ENCODE data around the gene GRPEL1.

The GRPEL1 gene

DNA sequence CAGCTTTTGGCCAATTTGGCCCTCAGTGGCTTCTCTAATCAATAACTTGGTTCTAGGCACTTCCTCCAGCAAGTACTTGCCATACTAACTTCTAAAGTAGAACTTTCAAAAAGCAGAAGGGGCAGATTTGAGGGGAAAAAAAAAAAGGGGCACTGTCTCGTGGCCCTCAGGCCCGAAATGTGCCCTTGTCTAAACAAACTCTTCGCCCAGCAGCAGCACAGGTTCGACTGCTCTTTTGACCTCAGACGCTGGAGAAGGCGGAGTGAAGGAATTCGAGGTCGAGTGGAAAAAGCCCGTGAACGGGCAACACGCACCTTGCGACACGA, 775 bp downstream of the GRPEL1 start:
- DNase-seq (ENCODE audit: low read depth in 2 of 3, low spot score in 2 of 3), result no peak

GRCh38 chr4:7066493-7066892, 1.4 kb downstream of the GRPEL1 start:
- no peak for DNase-seq (ENCODE audit: low read depth in 2 of 3, low spot score in 2 of 3)

GRCh38 chr4:7066006-7066405, 1.9 kb downstream of the GRPEL1 start:
- no peak for DNase-seq (ENCODE audit: low read depth in 2 of 3, low spot score in 2 of 3)

GRCh38 chr4:7063362-7063761, 4.5 kb downstream of the GRPEL1 start:
- no peak for DNase-seq (ENCODE audit: low read depth in 2 of 3, low spot score in 2 of 3)

GRCh38 chr4:7062816-7063215, 5.0 kb downstream of the GRPEL1 start:
- DNase-seq (ENCODE audit: low read depth in 2 of 3, low spot score in 2 of 3), result no peak

DNA sequence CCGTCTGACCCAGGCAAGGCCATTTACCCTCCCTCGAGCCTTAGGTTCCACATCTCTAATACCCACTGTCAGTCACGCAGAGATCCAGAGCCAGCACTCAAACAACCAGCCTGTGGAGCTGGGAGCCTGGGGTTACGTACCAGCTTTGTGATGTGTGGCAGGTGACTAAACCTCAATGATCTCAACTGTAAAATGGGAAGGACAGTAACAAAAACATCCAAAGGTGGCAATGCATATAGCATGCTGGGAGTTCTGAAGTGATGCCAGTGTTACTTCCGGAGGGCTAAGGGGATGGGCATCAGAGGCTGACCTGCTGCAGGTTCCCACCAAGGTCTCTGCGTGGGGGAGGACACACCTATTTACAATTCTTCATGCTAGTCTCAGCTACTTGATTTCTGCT, 6.0 kb downstream of the GRPEL1 start:
- no peak for DNase-seq (ENCODE audit: low read depth in 2 of 3, low spot score in 2 of 3)

GRCh38 chr4:7060346-7061150, 7.3 kb downstream of the GRPEL1 start:
- no peak for DNase-seq (ENCODE audit: low read depth in 2 of 3, low spot score in 2 of 3)

DNA sequence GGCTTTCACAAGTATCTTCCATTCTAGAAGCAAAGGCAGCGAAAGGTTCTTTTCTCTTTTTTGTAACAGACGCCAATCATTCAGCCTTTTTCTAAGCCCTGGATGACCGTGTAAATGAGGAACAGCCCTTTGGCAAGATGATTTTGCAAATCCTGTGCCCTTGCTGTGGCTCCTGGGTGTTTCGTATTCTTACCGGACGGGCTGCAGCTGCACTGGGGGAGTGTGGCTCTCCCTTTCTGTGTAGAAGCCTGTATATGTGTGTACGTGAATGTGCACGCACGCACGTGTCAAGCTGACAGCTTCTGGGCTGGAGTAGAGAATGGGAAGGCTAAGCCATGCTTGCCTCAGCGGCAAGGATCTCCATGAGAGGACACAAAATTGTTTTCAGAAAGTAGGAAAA, 8.2 kb downstream of the GRPEL1 start:
- no peak for DNase-seq (ENCODE audit: low read depth in 2 of 3, low spot score in 2 of 3)

DNA sequence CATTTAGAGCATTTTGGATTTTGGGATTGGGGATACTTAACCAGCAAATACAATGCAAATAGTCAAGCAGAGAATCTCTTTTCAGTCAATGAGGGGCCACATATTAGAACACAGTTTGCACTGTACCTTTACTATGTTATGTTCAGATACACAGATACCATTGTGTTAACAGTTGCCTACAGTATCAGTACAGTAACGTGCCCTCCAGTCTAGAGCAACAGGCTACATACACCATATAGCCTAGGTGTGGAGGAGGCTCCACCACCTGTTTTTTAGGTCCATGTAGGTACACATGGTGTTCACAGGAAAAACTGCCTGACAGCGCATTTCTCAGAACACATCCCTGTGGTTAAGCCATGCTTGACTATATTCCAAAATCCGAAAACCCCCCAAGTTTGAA, 9.1 kb downstream of the GRPEL1 start:
- no peak for DNase-seq (ENCODE audit: low read depth in 2 of 3, low spot score in 2 of 3)

- DNase-seq (ENCODE audit: low read depth in 2 of 3, low spot score in 2 of 3), result no peak
These were observed 11.9 kb downstream of the GRPEL1 start for GRCh38 chr4:7055990-7056325.

GRCh38 chr4:7055111-7055989, 12.5 kb downstream of the GRPEL1 start:
- DNase-seq (ENCODE audit: low read depth in 2 of 3, low spot score in 2 of 3), result no peak

GRCh38 chr4:7054106-7054880, 13.6 kb downstream of the GRPEL1 start:
- DNase-seq (ENCODE audit: low read depth in 2 of 3, low spot score in 2 of 3), result no peak

GRCh38 chr4:7052923-7053715, 14.7 kb downstream of the GRPEL1 start:
- no peak for DNase-seq (ENCODE audit: low read depth in 2 of 3, low spot score in 2 of 3)

- DNase-seq (ENCODE audit: low read depth in 2 of 3, low spot score in 2 of 3), result no peak
These were observed 15.6 kb downstream of the GRPEL1 start for GRCh38 chr4:7052313-7052712.

DNA sequence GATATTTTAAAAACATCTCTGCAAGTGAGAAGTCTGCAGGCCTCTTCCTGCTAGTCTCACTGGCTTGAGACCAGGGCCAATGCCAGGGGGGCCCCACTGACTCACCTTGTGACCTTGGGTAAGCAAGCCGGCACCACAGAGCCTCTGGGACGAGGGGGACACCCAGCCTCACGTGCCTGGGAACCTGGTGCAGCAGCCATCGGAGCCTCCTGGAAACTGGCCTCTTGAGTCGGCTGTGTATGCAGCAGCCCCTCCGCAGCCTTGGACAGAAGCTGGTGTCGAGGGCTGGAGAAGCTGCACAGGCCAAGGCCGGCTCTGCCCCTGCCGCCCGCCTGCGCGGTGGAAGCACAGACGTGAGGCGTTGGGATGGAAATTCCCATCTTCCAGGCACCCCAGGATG, 16.0 kb downstream of the GRPEL1 start:
- no peak for DNase-seq (ENCODE audit: low read depth in 2 of 3, low spot score in 2 of 3)

DNA sequence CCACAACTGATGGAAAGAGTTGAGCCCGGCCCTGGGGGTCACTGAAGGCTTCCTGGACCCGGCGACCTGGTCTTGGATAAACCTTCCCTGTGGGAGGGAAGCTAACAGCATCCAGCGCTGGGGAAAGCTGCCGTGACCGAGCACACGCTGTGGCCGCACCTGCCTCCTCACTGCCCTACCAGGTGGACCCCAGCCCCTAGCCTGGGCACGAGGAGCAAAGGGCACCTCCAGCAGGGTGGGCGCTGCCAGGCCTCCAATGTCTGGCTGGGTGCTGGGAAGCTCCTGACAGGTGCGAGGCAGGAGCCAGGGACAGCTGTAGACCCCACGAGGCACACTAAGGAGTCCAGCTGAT, 16.7 kb downstream of the GRPEL1 start:
- no peak for DNase-seq (ENCODE audit: low read depth in 2 of 3, low spot score in 2 of 3)

DNA sequence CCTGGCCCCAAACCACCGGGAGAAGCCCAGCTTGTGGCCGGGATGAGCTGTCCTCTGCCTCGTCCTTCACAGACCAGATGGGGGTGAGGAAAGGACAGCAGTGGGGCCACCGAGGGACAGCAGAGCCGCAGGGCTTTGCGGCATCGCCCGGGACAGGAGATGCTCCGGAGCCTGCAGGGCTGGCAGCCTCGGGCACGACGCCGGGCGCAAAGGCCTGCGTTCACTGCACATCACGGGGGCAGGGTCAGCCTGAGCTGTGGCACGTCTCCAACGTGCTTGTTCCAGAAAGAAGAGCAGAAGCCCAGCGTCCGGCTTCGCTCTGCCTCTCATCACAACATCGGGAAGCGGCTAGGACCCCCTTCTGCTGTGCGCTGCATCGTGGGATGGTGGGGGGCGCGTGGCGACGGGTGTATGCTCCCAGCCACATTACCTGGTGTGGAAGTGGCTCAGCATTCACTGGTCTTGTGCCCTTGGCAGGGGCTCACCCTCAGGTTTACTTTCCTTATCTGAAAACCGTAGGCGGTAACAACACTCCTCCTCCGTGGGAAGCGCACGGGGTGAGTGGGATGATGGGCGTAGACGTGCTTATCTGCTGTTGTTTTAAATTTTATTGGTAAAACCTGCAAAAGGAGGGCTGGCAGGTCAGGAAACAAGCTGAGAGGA, 17.3 kb downstream of the GRPEL1 start:
- no peak for DNase-seq (ENCODE audit: low read depth in 2 of 3, low spot score in 2 of 3)

DNA sequence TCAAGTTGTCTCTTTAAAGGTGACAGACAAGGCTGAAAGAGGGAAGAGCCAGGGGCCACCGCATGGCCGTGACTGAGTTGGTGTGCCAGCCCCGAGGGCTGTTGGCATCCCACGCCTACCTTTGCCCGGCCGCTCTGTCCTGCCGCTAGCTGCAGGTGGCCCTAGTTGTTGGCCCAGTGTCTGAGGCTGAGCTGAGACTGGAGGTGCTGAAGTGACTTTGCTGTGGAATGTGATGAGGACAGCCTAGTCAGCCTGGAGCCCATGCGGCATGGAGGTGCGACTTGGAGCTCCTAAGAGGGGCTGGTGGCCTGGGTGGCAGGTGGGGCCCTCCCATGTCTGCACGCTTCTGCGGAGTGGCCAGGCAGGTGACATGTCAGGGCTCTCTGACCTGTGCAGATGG, 18.1 kb downstream of the GRPEL1 start:
- no peak for DNase-seq (ENCODE audit: low read depth in 2 of 3, low spot score in 2 of 3)

- no peak for DNase-seq (ENCODE audit: low read depth in 2 of 3, low spot score in 2 of 3)
These were observed 18.6 kb downstream of the GRPEL1 start for GRCh38 chr4:7049295-7049694.

DNA sequence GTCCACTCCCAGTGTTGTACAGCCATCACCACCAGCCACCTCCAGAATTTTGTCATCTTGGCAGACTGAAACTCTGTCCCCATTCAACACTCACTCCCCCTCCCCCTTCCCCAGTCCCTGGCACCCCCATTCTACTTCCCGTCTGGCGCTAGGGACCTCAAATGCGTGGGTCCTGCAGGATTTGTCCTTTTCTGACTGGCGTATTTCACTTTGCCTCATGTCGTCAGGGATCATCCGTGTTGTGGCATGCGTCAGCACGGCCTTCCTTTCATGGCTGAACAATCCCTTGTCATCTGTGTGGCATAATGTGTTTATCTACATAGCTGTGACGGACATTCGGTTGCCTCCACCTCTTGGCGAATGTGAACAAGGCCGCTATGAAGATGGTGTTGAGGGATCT, 19.2 kb downstream of the GRPEL1 start:
- no peak for DNase-seq (ENCODE audit: low read depth in 2 of 3, low spot score in 2 of 3)

- DNase-seq (ENCODE audit: low read depth in 2 of 3, low spot score in 2 of 3), result no peak
These were observed 20.9 kb downstream of the GRPEL1 start for GRCh38 chr4:7046971-7047370.

Data from activated CD8-positive, alpha-beta memory T cell treated with anti-CD3 and anti-CD28 coated beads for 48 hours (primary cell).